Epithelial cell of proximal tubule (primary cell): Measurements from ENCODE around the gene ZNF534. TPM values are rescaled to one million over a fixed set of nuclear protein-coding genes. Genes with fewer than 3 reads are reported as not detected.
"Not testable (repeated sequence)": the region's sequence is repeated elsewhere in the genome, so short reads cannot be mapped to it uniquely, and the experiment has no call there.

ENCODE experiments used
- DNase-seq: peaks from one replicate; pipeline ENCODE4 v3.0.0-alpha.2; 2011; ENCODE audit warnings: low read depth
- H3K4me3 ChIP-seq: 2 replicates; pipeline ENCODE4 v1.5.1; 2011; ENCODE audit warnings: low read depth, mild to moderate bottlenecking, low read length
- total RNA-seq: library from RNA; depleted of rRNA; stranded (reverse); fragments of >200 nt; gene quantifications from 2 replicates; pipeline ENCODE4 v1.2.3, GENCODE V29; 2015
- TF ChIP-seq, protein P1 (sequence below): conservative IDR thresholded peaks from 2 replicates; pipeline ENCODE4 v1.5.1; 2012; ENCODE audit warnings: low read depth, mild to moderate bottlenecking, low read length

The ZNF534 gene
- total RNA-seq, 1 donor from 2014 or later = not detected

DNA sequence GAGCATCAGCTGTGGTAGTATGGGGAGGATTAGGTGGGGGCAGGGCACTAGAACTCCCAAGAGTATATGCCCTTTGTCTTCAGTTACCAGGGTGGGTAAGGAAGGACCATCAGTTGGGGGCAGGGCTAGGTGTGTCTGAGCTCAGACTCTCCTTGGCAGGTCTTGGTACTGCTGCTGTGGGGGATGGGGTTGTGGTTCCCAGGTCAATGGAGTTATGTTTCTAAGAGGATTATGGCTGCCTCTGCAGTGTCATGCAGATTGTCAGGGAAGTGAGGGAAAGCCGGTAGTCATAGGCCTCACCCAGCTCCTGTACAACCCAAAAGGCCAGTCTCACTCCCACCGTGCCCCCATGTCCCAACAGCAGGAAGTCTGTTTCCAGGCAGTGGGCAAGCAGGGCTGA lies 15.6 kb downstream of the ZNF534 start:
- TF ChIP-seq, protein P1, sequence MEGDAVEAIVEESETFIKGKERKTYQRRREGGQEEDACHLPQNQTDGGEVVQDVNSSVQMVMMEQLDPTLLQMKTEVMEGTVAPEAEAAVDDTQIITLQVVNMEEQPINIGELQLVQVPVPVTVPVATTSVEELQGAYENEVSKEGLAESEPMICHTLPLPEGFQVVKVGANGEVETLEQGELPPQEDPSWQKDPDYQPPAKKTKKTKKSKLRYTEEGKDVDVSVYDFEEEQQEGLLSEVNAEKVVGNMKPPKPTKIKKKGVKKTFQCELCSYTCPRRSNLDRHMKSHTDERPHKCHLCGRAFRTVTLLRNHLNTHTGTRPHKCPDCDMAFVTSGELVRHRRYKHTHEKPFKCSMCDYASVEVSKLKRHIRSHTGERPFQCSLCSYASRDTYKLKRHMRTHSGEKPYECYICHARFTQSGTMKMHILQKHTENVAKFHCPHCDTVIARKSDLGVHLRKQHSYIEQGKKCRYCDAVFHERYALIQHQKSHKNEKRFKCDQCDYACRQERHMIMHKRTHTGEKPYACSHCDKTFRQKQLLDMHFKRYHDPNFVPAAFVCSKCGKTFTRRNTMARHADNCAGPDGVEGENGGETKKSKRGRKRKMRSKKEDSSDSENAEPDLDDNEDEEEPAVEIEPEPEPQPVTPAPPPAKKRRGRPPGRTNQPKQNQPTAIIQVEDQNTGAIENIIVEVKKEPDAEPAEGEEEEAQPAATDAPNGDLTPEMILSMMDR = no peak
- DNase-seq = no peak
- no peak overlapping the region for H3K4me3 ChIP-seq

DNA sequence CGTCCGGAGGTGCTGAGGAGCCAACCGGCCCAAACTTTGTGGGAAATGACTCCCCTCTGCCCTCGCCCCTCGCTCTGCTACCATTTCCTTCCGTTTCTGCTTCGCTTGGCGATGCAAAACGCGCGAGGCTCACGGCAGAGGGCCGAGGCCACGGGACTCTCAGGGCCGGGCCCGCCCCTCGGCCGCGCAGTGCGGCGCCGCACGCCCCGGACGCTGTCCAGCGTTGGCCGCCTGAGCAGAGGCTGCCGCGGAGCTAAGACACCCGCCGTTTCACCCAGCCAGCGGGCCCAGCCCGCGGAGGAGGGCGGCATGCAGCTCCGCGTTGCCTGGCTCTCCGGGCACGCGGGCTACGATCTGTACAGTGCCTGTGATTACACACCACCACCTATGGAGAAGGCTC lies 22.3 kb downstream of the ZNF534 start:
- TF ChIP-seq, protein P1 = no peak

DNA sequence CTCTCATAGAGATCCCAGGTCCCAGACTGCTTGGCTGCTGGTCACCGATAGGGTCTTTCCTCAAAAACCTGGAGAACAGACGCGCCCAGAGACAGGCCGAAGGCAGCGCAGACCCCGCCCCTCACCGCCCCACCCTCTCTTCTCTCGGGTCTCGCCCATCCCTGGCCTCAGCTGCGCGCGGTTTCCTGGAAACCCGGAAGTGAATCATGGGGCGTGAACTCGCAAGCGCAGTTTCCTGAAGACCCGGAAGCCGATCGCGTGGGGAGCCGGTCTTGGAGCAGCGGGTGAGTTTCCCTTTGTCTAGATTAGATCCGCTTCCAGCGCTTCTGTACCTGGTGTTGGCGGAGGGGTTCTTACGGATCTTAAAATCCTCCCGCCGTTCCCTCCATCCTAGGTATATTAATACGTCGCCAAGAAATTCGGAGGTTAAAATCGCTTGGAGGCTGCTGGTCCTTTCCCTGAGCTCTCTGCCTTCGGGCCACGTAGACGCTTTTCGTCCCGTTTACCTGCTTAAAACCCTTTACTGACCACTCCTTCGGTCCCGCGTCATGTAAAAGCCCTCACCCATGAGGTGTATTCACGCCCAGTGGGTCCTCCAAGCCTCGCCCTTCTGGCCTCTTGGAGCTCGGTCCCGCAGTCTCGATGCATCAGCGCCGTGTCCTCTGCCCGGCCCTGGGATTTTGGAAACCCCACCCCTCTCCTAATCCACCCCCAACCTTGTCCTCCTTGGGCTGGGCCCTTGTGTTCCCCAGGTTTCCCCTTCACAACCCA lies 24.6 kb downstream of the ZNF534 start, which contains the start of gene ZNF578:
ZNF578 (plus strand) TSS at position 230 of the 771 bp plus-strand sequence. CDS start 48,293 bp downstream, outside the sequence.
- peak within 1 kb of the TSS; percentile 81 for H3K4me3 ChIP-seq

More for the DNA sequence above, 22.3 kb downstream of the ZNF534 start:
- no peak for DNase-seq
- no peak overlapping the region for H3K4me3 ChIP-seq

DNA sequence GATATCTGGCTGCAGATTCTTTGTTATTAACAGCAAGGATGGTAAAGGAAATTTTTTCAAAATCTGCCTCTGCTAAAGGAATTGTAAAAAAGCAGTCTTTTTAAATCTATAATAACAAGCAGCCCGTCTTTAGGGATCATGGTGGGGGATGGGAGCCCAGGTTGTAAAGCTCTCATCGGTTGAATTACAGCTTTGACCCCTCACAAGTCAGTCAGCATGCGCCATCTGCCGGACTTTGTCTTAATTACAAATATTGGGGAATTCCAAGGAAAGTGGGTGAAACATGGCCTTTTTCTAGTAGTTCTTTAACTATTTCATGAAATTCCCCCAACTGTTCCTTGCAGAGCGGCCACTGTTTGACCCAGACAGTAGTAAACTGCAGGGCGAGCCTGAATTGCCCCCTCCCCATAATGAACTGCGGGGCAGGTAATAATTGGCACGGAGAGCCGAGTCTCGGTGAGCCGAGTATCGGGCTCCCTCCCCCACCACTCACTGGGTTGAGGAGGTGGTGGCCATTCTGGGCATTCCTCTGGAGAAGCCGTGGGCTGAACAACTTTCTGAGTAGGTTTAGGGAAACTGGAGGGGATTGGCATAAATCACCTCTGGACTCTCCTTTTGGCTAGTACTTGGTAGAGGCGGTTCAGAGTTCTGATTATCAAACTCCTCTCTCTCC lies 36.0 kb downstream of the ZNF534 start:
- no peak overlapping the region for H3K4me3 ChIP-seq
- TF ChIP-seq, protein P1 = no peak
- no peak for DNase-seq

More for the DNA sequence above, 24.6 kb downstream of the ZNF534 start, which contains the start of gene ZNF578:
- TF ChIP-seq, protein P1 = no peak
- DNase-seq = peak; percentile 10

DNA sequence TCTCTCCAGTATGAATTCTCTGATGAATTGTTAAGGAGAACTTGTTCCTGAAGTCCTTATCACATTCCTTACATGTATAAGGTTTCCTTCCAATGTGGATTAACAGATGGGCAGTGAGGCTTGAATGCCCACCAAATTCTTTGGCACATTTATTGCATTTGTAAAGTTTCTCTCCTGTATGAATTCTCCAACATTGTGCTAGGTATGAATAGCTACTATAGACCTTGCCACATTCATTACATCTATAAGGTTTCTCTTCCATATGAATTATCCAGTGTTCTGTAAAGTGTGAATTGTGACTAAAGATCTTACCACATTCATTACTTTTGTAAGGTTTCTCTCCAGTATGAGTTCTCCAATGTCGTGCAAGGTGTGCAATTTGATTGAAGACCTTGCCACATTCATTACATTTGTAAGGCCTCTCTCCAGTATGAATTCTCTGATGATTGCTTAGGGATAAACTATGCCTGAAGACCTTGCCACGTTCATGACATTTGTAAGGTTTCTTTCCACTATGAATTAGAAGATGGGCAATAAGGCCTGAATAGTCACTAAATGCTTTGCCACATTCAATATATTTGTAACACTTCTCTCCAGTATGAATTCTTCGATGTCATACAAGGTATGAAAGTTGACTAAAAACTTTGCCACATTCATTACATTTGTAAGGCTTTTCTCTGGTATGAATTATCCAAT lies 44.9 kb downstream of the ZNF534 start:
- no peak overlapping the region for H3K4me3 ChIP-seq
- TF ChIP-seq, protein P1 = no peak
- DNase-seq = no peak

DNA sequence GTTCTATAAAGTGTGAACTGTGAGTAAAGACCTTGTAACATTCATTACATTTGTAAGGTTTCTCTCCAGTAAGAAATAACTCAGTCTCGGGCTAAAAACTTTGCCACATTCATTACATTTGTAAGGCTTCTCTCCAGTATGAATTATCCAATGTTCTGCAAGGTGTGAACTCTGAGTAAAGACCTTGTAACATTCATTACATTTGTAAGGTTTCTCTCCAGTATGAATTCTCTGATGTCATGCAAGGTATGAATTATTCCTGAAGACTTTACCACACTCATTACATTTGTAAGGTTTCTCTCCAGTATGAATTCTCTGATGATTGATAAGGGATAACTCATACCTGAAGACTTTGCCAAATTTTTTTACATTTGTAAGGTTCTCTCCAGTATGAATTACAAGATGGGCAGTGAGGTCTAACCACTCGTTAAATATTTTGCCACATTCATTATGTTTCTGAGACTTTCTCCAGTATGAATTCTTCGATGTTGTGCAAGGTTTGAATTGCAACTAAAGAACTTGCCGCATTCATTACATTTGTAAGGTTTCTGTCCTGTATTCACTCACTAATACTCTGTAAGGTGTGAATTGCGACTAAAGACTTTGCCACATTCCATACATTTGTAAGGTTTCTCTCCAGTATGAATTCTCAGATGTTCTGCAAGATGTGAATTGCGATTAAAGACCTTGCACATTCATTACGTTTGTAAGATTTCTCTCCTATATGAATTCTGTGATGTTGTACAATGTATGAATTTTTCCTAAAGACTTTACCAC lies 45.6 kb downstream of the ZNF534 start:
- DNase-seq = no peak
- TF ChIP-seq, protein P1 = no peak
- H3K4me3 ChIP-seq = no peak overlapping the region

DNA sequence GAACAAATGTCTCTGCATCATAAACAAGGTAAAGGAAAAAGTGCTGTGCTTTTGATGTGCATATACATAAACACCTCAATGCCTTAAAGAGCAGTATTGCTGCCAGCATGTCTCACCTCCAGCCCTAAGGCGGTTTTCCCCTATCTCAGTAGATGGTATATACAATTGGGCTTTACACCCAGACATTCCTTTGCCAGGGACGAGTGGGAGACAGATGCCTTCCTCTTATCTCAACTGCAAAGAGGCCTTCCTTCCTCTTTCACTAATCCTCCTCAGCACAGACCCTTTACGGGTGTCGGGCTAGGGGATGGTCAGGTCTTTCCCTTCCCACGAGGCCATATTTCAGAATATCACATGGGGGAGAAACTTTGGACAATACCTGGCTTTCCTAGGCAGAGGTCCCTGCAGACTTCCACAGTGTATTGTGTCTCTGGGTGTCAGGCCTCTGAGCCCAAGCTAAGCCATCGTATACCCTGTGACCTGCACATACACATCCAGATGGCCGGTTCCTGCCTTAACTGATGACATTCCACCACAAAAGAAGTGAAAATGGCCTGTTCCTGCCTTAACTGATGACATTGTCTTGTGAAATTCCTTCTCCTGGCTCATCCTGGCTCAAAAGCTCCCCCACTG lies 55.3 kb downstream of the ZNF534 start:
- DNase-seq, H3K4me3 ChIP-seq: not testable (repeated sequence)

DNA sequence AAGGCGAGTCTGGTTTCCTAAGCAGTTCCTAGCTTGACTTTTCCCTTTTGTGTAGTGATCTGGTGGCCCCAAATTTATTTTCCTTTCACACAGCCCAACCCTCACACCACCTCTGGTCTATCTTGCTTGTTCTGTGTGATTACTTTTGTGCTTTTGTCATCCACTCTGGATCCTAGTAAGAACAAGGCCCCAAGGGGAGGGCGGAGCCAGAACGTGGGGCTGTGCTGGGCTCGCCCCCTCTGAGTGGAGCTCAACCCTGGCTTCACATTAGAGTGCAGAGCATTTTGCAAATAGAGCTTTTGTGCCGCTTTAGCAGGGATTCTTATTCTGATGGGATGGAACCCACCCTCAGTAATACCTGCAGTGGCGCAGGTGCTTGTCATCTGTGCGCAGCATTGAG lies 56.1 kb downstream of the ZNF534 start:
- not testable (repeated sequence) for H3K4me3 ChIP-seq

DNA sequence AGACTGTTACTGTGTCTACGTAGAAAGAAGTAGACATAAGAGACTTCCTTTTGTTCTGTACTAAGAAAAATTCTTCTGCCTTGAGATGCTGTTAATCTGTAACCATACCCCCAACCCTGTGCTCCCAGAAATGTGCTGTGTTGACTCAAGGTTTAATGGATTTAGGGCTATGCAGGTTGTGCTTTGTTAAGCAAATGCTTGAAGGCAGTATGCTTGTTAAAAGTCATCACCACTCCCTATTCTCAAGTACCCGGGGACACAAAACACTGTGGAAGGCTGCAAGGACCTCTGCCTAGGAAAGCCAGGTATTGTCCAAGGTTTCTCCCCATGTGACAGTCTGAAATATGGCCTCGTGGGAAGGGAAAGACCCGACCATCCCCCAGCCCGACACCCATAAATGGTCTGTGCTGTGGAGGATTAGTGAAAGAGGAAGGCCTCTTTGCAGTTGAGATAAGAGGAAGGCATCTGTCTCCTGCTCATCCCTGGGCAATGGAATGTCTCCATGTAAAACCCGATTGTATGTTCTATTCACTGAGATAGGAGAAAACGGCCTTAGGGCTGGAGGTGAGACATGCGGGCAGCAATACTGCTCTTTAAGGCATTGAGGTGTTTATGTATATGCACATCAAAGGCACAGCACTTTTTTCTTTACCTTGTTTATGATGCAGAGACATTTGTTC lies 56.8 kb downstream of the ZNF534 start:
- DNase-seq, H3K4me3 ChIP-seq: not testable (repeated sequence)

More for the DNA sequence above, 56.1 kb downstream of the ZNF534 start:
- not testable (repeated sequence) for DNase-seq
